Naive thymus-derived CD4-positive, alpha-beta T cell (primary cell): Measurements from ENCODE around the gene IL1RL1. TPM values are rescaled to one million over a fixed set of nuclear protein-coding genes. Genes with fewer than 3 reads are reported as not detected.

Experiments
- ATAC-seq: fragments of 150-1000 bp; cut with Tn5 transposase; 2 replicates; pipeline ENCODE4 v1.10.0; 2021; ENCODE audit warnings: mild to moderate bottlenecking, moderate library complexity
- CTCF ChIA-PET: fragments of 350-600 bp; sonication (Branson Sonifier 250); formaldehyde crosslinking; loops from one replicate; lab custom pipeline; 2021; ENCODE audit warnings: antibody characterized with exemption; lab: Charles Lee
- POLR2A ChIA-PET: fragments of 350-600 bp; sonication (Branson Sonifier 250); formaldehyde crosslinking; loops from one replicate; lab custom pipeline; 2021; ENCODE audit warnings: antibody characterized with exemption, inconsistent platforms; lab: Charles Lee
- DNase-seq, 9 donors: peaks; one replicate each; pipeline versions ENCODE4 v3.0.0 to v3.0.0-alpha.2; 2020 to 2022; ENCODE audit warnings: mixed read lengths in 1 of 9
- H3K27ac ChIP-seq: one replicate; pipeline ENCODE4 v1.7.0; 2013; ENCODE audit warnings: mild to moderate bottlenecking, low read depth, low read length, moderate library complexity
- H3K27me3 ChIP-seq, 2 donors: one replicate each; pipeline ENCODE4 v1.7.0; 2013; ENCODE audit warnings: low read length in 2 of 2, mild to moderate bottlenecking in 2 of 2, moderate library complexity in 2 of 2; ENCODE audit not compliant: control insufficient read depth in 2 of 2, insufficient read depth in 2 of 2
- H3K36me3 ChIP-seq, 3 experiments: 1 replicate in 2 of 3; 2 replicates in 1 of 3; pipeline ENCODE4 v1.7.0; 2013; ENCODE audit warnings: low read length in 3 of 3, mild to moderate bottlenecking in 3 of 3, moderate library complexity in 1 of 3; ENCODE audit not compliant: insufficient read depth in 3 of 3, control insufficient read depth in 2 of 3
- H3K4me1 ChIP-seq, 2 donors: one replicate each; pipeline ENCODE4 v1.7.0; 2013; ENCODE audit warnings: low read length in 2 of 2, mild to moderate bottlenecking in 2 of 2, moderate library complexity in 1 of 2; ENCODE audit not compliant: control insufficient read depth in 2 of 2, insufficient read depth in 2 of 2
- H3K4me3 ChIP-seq: 2 replicates; pipeline ENCODE4 v1.7.0; 2013; ENCODE audit warnings: mild to moderate bottlenecking, low read length
- H3K9me3 ChIP-seq, 3 experiments: 1 replicate in 2 of 3; 2 replicates in 1 of 3; pipeline ENCODE4 v1.7.0; 2013; ENCODE audit warnings: low read length in 3 of 3; ENCODE audit not compliant: control insufficient read depth in 2 of 3
- H3K27ac Mint-ChIP-seq, 9 donors: one replicate each; pipeline ENCODE4 v1.8.0; 2020 to 2022; ENCODE audit warnings: mixed read lengths in 9 of 9, mild to moderate bottlenecking in 8 of 9, moderate library complexity in 5 of 9, inconsistent platforms in 2 of 9
- H3K27me3 Mint-ChIP-seq, 5 donors: one replicate each; pipeline ENCODE4 v1.8.0; 2021 to 2022; ENCODE audit warnings: mixed read lengths in 5 of 5, mild to moderate bottlenecking in 1 of 5
- H3K36me3 Mint-ChIP-seq, 5 donors: one replicate each; pipeline ENCODE4 v1.8.0; 2020 to 2022; ENCODE audit warnings: mixed read lengths in 5 of 5, mild to moderate bottlenecking in 3 of 5, inconsistent platforms in 1 of 5
- H3K4me1 Mint-ChIP-seq, 7 donors: one replicate each; pipeline ENCODE4 v1.8.0; 2020 to 2022; ENCODE audit warnings: mixed read lengths in 7 of 7, mild to moderate bottlenecking in 3 of 7, inconsistent platforms in 1 of 7
- H3K4me3 Mint-ChIP-seq, 10 donors: one replicate each; pipeline ENCODE4 v1.8.0; 2020 to 2022; ENCODE audit warnings: mild to moderate bottlenecking in 10 of 10, mixed read lengths in 10 of 10, moderate library complexity in 6 of 10, inconsistent platforms in 2 of 10
- H3K9me3 Mint-ChIP-seq, 11 donors: one replicate each; pipeline ENCODE4 v1.8.0; 2020 to 2022; ENCODE audit warnings: mixed read lengths in 11 of 11, mild to moderate bottlenecking in 4 of 11, inconsistent platforms in 1 of 11, moderate library complexity in 1 of 11
- intact Hi-C, 2 donors: fragments of 100-400 bp; cut with micrococcal nuclease; formaldehyde crosslinking; loops; one replicate each; pipeline ENCODE4 v1.15.1; 2023
- polyA plus RNA-seq, 2 donors: library from polyadenylated mRNA; unstranded; fragments of 300-500 nt; fragmentation: Illumina TruSeq; gene quantifications; one replicate each; pipeline ENCODE4 v1.2.3, GENCODE V29; 2021
- total RNA-seq, 6 experiments: library from RNA in 5 of 6; stranded (reverse) in 5 of 6; gene quantifications; 1 replicate in 5 of 6; 2 replicates in 1 of 6; pipeline ENCODE4 v1.2.3 and lab custom pipeline; 2021 to 2026

IL1RL1 gene
- total and polyA plus RNA-seq, 7 experiments from 2014 or later = 0.48 to 7.9 (median 4.9) TPM; not detected in 4

DNA sequence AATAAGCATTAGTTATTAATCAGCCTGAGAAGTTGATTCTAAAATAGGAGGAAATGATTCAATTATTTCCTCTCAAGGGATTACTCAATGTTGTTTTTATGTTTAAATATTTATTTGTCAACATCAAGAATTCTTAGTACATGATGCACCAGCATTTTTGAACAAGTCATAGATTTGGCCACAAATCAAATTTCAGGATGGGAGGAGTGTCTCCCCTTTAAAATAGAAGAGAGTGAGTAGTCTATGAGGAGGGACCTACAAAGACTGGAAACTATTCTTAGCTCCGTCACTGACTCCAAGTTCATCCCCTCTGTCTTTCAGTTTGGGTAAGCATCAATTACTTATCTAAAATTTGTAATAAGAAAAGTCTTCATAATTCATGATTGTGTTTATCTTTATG lies 25.6 kb downstream of the IL1RL1 start:
- H3K4me1 ChIP-seq = no peaks in the 10 kb centered on the region
- H3K27ac Mint-ChIP-seq = no peak overlapping the region
- POLR2A ChIA-PET = no interaction called here
- no peaks in the 10 kb centered on the region for H3K36me3 ChIP-seq
- H3K36me3 Mint-ChIP-seq = peaks cover 0 to 12% (median 0%) of the 10 kb centered on the region in 5 donors
- peaks cover 0 to 9% (median 0%) of the 10 kb centered on the region in 5 donors for H3K27me3 Mint-ChIP-seq
- H3K4me3 ChIP-seq = no peak overlapping the region
- no peaks in the 10 kb centered on the region for H3K27me3 ChIP-seq
- H3K9me3 Mint-ChIP-seq = peaks cover 0 to 16% (median 0%) of the 10 kb centered on the region in 11 donors
- CTCF ChIA-PET = no interaction called here
- H3K4me1 Mint-ChIP-seq = peaks cover 0 to 4% (median 0%) of the 10 kb centered on the region in 7 donors
- no peak overlapping the region for H3K27ac ChIP-seq
- intact Hi-C loops = no loop called here
- DNase-seq (no peak), ATAC-seq (no peak)
- H3K4me3 Mint-ChIP-seq = no peak overlapping the region
- H3K9me3 ChIP-seq = no peaks in the 10 kb centered on the region

DNA sequence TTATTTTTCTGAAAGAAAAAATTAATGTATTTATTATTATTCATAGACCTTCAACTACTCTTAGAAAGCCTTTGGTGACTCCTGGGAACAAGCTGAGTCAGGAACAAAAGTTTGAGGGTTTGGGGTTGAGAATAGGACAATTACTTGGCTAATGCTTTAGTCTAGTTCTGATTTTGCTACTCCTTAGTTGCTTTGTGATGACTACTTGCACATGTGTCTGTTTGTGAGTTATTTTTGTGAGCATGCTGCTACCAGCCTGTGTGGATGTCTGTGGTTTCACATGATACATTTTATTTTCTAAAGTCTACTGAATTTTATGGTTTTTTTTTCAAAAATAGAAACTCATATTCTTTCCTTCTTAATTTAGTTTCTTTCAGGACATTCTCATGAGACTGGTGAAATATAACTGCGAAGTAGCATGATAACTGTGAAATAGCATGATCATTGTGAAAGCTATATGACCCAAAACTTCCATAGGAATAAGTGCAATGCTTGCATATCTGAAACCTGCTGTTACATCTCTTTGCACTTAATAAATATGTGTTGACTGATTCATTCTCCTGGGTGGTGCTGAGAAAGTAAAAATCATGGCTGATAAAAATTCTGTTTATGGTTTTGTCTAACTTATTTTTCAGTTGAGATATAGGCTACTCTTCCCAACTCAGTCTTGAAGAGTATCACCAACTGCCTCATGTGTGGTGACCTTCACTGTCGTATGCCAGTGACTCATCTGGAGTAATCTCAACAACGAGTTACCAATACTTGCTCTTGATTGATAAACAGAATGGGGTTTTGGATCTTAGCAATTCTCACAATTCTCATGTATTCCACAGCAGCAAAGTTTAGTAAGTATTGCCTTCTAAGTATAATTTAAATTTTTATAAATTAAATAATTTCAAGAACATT lies 26.4 kb downstream of the IL1RL1 start:
- Mint-ChIP-seq H3K9me3 (peaks cover 0 to 9% (median 0%) of the 10 kb centered on the region in 11 donors), H3K4me1 (peaks cover 0 to 4% (median 0%) of the 10 kb centered on the region in 7 donors), H3K27ac (no peak overlapping the region), H3K4me3 (no peak overlapping the region), H3K27me3 (peaks cover 0 to 4% (median 0%) of the 10 kb centered on the region in 5 donors), H3K36me3 (peaks cover 0 to 7% (median 0%) of the 10 kb centered on the region in 5 donors)
- Histone ChIP-seq H3K36me3 (no peaks in the 10 kb centered on the region), H3K9me3 (no peaks in the 10 kb centered on the region), H3K4me3 (no peak overlapping the region), H3K27me3 (no peaks in the 10 kb centered on the region), H3K4me1 (no peaks in the 10 kb centered on the region), H3K27ac (no peak overlapping the region)
- no peak for DNase-seq
- ChIA-PET POLR2A (no interaction called here), CTCF (interaction anchor here (0.6 kb wide), 1 partner anchor 38 kb away, joined by 4 read pairs; no protein-coding TSS in a partner anchor)
- no peak for ATAC-seq
- intact Hi-C loops = no loop called here

DNA sequence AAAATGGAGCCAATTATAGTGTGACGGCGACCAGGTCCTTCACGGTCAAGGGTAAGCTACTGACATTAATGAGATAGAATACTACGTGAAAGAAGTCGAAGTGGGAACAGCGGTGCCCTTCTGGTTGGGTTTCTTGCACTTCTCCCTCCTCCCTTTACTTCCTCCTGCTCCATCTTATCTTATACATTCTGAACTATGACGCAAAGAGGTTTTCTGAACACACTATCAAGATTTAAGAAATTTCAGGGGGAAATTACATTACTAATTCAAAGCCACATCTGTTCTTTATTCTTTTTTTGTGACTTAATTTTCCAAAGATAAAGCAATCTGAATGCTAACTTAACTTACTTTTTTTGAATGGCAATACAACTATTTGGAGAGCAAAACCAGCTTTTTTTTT lies 29.4 kb downstream of the IL1RL1 start:
- DNase-seq (no peak), ATAC-seq (peak; percentile 62)
- H3K4me3 ChIP-seq = no peak overlapping the region
- no peaks in the 10 kb centered on the region for H3K36me3 Mint-ChIP-seq
- H3K27ac Mint-ChIP-seq = peak overlapping the region in 1 of 9 donors; percentile 6
- H3K9me3 Mint-ChIP-seq = no peaks in the 10 kb centered on the region
- H3K27me3 Mint-ChIP-seq = no peaks in the 10 kb centered on the region
- H3K36me3 ChIP-seq = no peaks in the 10 kb centered on the region
- no peaks in the 10 kb centered on the region for H3K27me3 ChIP-seq
- no peak overlapping the region for H3K27ac ChIP-seq
- no peaks in the 10 kb centered on the region for H3K9me3 ChIP-seq
- peaks cover 0 to 4% (median 0%) of the 10 kb centered on the region in 7 donors for H3K4me1 Mint-ChIP-seq
- H3K4me1 ChIP-seq = no peaks in the 10 kb centered on the region
- CTCF ChIA-PET = no interaction called here
- POLR2A ChIA-PET = no interaction called here
- H3K4me3 Mint-ChIP-seq = no peak overlapping the region
- intact Hi-C loops = no loop called here

DNA sequence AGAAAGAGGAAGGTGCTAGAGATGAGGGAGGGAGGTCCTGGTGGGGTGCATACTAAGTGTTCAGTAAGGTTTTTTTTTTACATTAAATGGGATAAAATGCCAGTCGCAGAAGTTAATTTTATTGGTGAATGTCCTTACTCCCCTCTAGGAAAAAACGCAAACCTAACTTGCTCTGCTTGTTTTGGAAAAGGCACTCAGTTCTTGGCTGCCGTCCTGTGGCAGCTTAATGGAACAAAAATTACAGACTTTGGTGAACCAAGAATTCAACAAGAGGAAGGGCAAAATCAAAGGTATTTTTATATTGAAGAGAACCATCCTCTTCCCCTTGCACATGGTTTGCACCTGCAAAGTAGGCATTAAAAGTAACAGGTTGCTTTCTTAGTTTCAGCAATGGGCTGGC lies 31.5 kb downstream of the IL1RL1 start:
- intact Hi-C loops = no loop called here
- H3K4me1 ChIP-seq = no peaks in the 10 kb centered on the region
- ChIA-PET POLR2A (no interaction called here), CTCF (no interaction called here)
- H3K4me3 ChIP-seq = no peak overlapping the region
- no peaks in the 10 kb centered on the region for H3K9me3 ChIP-seq
- ATAC-seq (no peak), DNase-seq (no peak)
- Mint-ChIP-seq H3K36me3 (peaks cover 0 to 2% (median 0%) of the 10 kb centered on the region in 5 donors), H3K27ac (no peak overlapping the region), H3K4me1 (peaks cover 0 to 5% (median 0%) of the 10 kb centered on the region in 7 donors), H3K27me3 (peaks cover 0 to 4% (median 0%) of the 10 kb centered on the region in 5 donors), H3K4me3 (no peak overlapping the region), H3K9me3 (peaks cover 0 to 3% (median 0%) of the 10 kb centered on the region in 11 donors)
- no peak overlapping the region for H3K27ac ChIP-seq
- no peaks in the 10 kb centered on the region for H3K36me3 ChIP-seq
- H3K27me3 ChIP-seq = no peaks in the 10 kb centered on the region

DNA sequence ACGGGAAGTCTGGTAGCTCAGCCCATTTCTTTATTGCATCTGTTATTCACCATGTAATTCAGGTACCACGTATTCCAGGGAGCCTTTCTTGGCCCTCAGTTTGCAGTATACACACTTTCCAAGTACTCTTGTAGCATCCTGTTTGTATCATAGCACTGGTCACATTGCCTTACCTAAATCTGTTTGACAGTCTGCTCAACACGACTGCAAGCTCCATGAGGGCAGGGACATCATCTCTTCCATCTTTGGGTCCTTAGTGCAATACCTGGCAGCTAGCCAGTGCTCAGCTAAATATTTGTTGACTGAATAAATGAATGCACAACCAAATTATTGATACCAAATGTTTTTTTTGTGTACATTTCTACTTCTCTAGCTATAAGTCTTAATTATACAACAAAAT lies 33.0 kb downstream of the IL1RL1 start:
- Histone ChIP-seq H3K4me3 (no peak overlapping the region), H3K36me3 (no peaks in the 10 kb centered on the region), H3K9me3 (no peaks in the 10 kb centered on the region), H3K27me3 (no peaks in the 10 kb centered on the region), H3K27ac (no peak overlapping the region), H3K4me1 (no peaks in the 10 kb centered on the region)
- H3K27me3 Mint-ChIP-seq = peaks cover 0 to 4% (median 0%) of the 10 kb centered on the region in 5 donors
- ATAC-seq = no peak
- intact Hi-C loops = no loop called here
- no peak for DNase-seq
- POLR2A ChIA-PET = no interaction called here
- no peak overlapping the region for H3K4me3 Mint-ChIP-seq
- H3K4me1 Mint-ChIP-seq = peaks cover 0 to 2% (median 0%) of the 10 kb centered on the region in 7 donors
- no peak overlapping the region for H3K27ac Mint-ChIP-seq
- CTCF ChIA-PET = no interaction called here
- H3K36me3 Mint-ChIP-seq = peaks cover 0 to 2% (median 0%) of the 10 kb centered on the region in 5 donors
- H3K9me3 Mint-ChIP-seq = peaks cover 0 to 3% (median 0%) of the 10 kb centered on the region in 11 donors

DNA sequence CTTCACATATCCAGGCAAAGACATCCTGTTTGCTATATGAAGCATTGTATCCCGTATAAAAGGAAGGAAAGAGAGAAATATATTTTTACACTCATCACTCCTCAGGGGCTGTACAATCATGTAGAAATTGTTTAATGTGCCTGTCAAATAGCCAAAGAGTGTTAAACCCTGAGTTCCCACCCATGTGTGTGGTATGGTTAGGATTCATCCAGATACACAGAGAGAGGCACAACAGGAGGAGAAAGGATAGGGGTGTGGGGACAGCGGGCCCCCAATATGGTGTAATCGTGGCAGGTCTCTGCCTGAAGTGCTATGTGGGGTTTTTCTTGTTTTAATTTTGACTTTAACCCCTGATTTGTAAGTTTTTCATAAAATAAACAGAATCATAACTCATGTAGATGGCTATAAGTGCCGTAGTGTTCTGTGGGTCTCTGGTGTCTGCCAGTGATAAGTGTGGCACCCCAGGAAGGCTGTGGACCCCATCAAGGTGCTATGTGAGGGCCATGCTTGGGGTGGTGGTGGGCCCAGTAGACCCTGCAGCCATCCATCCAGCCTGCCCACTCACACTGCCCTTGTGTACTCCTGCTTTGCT lies 34.1 kb downstream of the IL1RL1 start:
- no peak for ATAC-seq
- CTCF ChIA-PET = no interaction called here
- Mint-ChIP-seq H3K27me3 (peaks cover 0 to 4% (median 0%) of the 10 kb centered on the region in 5 donors), H3K9me3 (peaks cover 0 to 3% (median 0%) of the 10 kb centered on the region in 11 donors), H3K4me1 (peaks cover 0 to 7% (median 0%) of the 10 kb centered on the region in 7 donors), H3K4me3 (no peak overlapping the region), H3K36me3 (peaks cover 0 to 2% (median 0%) of the 10 kb centered on the region in 5 donors), H3K27ac (no peak overlapping the region)
- Histone ChIP-seq H3K27me3 (no peaks in the 10 kb centered on the region), H3K4me1 (no peaks in the 10 kb centered on the region), H3K4me3 (no peak overlapping the region), H3K9me3 (no peaks in the 10 kb centered on the region), H3K27ac (no peak overlapping the region), H3K36me3 (no peaks in the 10 kb centered on the region)
- intact Hi-C loops = no loop called here
- DNase-seq = no peak
- POLR2A ChIA-PET = no interaction called here
